Hindlimb muscle (tissue), 1 donor: ENCODE measurements around the gene CAMKMT. TPM values are rescaled to one million over a fixed set of nuclear protein-coding genes. Genes with fewer than 3 reads are reported as not detected.

Source experiments
- DNase-seq: peaks from one replicate; pipeline ENCODE4 v3.0.0-alpha.2; 2013
- polyA plus RNA-seq: library from polyadenylated mRNA; unstranded; fragments of 120-200 nt; gene quantifications from one replicate; pipeline ENCODE4 v1.2.1, GENCODE V29; 2013; ENCODE audit not compliant: insufficient read length

Gene CAMKMT
- polyA plus RNA-seq, 1 donor = 4.3 TPM

GRCh38 chr2:44705876-44706480 lies 344.2 kb downstream of the CAMKMT start:
- no peak for DNase-seq

DNA sequence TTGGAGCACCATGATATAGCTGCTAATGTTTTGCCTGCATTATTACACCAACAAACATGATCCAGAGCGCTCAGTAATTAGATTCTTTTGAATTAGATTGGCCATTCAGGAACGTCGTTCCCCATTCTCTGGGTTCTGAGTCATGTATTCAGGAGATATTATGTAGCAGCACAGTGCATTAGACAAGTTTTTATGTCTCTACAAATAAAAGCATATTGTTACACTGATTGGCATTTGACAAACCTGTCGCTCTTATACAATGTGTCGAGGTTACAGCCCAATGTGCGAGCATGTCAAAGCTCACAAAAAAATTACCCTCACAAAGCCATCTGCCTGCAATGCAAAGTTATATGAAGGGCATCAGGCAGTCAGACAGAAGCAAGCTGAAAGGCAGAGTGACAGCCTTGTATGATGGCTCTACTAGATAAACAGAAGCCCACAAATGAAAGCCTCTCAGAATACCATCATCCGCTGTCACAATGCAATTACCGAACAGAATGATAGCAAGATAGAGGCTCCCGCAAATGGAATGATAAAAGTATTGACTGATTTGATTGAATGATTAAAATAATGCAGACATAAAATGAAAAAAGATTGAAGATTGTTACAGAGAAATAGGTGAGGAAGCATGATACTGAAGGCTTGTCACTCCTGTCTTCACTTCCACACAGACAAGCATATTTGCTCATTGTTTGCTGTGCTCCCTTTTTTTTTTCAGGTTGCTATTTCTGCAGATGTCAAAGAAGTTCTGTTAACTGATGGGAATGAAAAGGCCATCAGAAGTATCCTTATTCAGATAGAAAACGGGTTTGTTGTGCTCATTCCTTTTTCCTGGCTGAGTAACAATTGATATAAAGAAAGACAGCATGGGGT lies 345.2 kb downstream of the CAMKMT start:
- no peak for DNase-seq

DNA sequence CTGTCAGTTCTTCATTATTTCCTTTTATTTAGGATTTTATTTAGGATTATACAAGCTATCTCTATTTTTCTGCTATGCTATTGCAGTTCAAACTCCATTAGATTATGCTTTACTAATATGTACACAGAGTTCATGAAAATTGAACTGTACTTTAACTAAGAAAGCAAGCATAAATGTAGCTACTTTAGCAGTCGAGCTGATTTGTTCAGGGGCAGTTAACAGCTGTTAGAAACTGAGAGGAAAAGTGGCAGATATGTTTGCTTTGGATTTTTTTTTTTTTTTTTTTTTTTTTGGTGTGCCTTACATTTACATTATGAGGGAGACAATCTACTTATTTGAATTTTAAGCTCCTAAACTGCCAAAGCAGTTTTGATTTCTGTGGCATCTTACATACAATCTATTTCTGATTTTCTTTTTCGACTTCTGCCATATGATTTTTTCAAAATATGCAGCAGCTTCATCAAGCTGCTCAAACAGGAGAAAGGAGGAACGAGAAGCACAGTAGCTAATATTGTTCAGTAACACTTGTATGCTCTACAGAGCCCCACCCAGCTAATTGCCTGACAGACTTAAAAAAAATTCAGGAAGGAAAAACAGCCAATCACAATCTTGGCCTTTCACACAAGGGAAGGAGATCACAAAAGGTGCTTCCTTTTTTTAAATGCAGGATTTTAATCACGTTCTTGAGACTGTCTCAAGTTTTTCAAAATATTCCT lies 346.4 kb downstream of the CAMKMT start:
- DNase-seq = peak; percentile 15

- no peak for DNase-seq
Measured at GRCh38 chr2:44708661-44709000, 346.9 kb downstream of the CAMKMT start.

DNA sequence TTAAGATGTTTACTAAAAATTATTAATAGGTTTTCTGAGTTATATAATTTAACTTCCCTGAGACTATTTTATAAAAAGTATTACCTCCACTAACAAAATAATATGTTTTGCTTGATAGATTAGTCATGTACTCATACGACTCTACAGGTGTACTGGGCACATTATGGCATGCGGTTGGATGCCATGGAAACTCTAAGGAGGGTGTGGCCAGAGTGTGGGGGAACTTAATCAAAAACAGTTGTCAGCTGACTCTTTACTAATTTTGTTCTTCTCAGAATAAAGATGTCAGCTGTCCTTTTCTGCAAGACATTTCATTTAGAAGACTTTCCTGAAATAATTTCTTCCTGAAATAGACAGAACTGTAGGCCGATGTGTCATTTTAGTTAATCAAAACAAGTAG lies 351.4 kb downstream of the CAMKMT start:
- DNase-seq = no peak

- DNase-seq = no peak
Measured at GRCh38 chr2:44715671-44716081, 353.9 kb downstream of the CAMKMT start.

DNA sequence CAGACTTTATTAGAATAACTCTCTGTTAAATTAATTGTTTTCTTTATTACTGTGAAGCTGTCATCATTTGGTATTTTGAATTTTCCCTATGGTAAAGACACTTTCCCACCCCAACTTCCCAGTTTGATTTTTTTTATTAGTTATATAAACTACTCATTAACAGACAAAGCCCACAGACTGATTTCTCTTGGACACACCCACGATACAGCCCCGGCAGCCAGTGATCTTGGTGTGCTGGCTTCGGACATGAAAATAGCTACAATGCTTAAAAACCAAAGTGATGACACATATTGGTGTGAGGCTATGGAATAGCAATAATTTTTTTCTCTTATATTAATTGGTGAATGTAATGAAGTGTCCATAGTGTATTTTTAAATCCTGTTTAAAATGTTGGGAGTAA lies 354.4 kb downstream of the CAMKMT start:
- no peak for DNase-seq

DNA sequence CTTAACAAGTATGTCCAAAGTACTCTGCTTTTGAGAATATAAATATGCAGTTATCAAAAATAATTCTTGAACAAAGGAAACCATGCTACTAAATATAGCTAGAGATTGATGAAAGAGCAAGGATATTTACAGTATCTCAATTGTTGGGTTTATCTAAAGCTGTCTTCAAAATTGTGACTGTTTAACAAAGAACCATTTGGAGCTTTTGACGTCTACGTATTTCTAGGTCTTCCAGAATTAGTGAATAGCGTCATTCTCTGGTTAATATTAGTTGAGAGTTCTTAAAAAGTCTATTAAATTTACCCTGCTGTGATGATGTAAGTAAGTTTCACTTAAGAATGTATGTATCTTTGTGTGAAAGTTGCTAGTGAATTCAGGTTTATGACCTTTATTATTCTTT lies 356.7 kb downstream of the CAMKMT start:
- DNase-seq = no peak

- no peak for DNase-seq
Measured at GRCh38 chr2:44719562-44719961, 357.8 kb downstream of the CAMKMT start.

- no peak for DNase-seq
Measured at GRCh38 chr2:44722026-44722625, 360.4 kb downstream of the CAMKMT start.

DNA sequence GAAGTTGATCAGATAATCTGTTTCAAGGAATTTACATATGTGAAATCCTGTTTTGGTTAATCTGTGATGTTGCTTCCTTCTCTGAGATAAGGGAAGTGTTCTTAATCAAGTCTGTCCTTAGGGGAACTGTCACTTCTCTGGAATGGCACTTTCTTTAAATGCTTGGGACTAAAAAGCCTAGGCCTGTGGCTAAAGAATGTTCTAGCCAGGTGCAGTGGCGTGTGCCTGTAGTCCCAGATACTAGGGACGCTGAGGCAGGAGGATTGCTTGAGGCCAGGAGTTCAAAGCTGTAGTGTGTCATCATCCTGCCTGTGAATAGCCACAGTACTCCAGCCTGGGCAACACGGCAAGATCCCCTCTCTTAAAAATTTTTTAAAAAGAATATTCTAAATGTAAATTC lies 362.2 kb downstream of the CAMKMT start:
- no peak for DNase-seq

- no peak for DNase-seq
Measured at GRCh38 chr2:44730593-44730992, 368.8 kb downstream of the CAMKMT start.

- no peak for DNase-seq
Measured at GRCh38 chr2:44731505-44731904, 369.8 kb downstream of the CAMKMT start.

DNA sequence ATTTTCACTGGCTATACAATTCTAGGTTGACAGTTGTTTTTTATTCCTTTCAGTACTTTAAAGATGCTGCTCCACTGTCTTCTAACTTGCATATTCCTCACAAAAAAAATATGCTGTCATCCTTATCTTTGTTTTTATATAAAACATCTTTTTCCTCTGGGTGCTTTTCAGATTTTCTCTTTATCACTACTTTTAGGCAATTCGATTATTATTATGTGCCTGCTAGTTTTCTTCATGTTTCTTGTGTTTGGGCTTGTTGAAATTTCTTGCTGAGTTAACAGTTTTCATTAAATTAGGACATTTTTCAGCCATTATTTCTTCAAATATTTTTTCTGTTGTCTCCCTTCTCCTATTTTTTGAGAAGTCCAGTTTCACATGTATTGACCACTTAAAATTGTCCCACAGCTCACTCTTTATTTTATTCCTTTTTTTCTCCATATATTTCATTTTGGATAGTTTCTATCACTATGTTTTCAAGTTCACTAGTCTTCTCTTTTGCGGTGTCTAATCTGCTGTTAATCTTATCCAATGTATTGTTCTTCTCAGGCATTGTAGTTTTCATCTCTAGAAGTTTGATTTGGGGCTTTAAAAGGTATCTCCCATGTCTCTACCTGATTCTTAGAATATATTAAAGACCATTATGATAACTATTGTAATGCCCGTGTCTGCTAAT lies 374.7 kb downstream of the CAMKMT start:
- no peak for DNase-seq

DNA sequence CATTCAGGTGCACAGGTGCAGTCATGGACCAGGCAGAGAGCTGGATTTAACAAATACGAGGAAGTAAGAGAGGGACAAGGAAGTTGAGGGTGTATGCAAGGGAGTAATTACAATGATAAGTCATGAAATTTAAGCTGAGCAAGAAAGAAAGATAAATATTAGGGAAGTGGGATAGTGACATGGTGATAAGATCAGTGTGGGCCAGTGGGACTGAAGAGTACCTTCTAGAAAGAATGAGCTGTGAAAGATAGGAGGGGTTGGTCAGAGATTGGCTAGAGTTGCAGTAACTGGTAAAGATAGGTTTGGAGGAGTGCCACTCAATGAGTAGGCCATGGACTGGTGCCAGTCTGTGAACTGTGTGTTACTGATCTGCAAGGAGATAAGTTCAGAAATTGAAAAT lies 378.9 kb downstream of the CAMKMT start:
- no peak for DNase-seq

GRCh38 chr2:44741507-44741906 lies 379.8 kb downstream of the CAMKMT start:
- DNase-seq = no peak

DNA sequence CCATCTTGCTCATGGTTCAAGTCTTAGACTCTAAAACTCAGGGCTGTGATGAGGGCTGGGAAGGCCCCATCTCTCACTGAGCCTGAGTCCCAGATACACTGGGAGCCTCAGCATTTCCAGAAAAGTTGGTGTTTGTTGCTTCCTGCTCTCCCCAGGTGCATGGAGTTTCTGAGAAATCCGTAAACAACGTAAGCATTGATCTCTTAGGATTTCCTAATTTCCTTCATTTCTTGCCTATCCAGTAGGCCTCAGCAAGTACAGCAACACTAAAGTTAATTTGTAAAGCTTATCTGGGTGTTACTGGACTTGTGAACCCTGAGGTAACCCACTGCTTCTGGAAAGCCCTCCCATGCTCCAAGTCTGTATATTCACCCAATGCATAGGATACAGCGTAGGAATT lies 380.3 kb downstream of the CAMKMT start:
- DNase-seq = no peak

GRCh38 chr2:44743473-44743872 lies 381.7 kb downstream of the CAMKMT start:
- DNase-seq = no peak

- DNase-seq = no peak
Measured at GRCh38 chr2:44744961-44745892, 383.5 kb downstream of the CAMKMT start.

- DNase-seq = no peak
Measured at GRCh38 chr2:44745922-44746766, 384.4 kb downstream of the CAMKMT start.
